ENCODE measurements around the gene SPDYE6.
"Not testable (repeated sequence)": the region's sequence is repeated elsewhere in the genome, so short reads cannot be mapped to it uniquely, and the experiment has no call there.

SPDYE6 gene

DNA sequence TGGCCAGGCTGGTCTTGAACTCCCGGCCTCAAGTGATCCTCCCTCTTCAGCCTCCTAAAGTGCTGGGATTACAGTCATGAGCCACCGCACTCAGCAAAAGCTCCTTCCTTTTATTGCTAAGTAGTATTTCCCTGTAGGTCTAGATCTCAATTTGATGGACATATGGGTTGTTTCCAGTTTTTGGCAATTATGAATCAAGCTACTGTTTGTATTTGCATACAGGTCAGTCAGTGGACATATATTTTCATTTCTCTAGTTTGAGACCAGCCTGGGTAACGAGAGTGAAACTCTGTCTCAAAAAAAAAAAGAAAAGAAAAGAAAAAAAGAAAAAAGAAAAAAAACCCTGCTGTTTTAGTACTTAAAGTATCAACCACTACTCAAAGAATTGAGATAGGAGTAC is 33.6 kb upstream of the SPDYE6 start:
- DNase-seq: no peak
- Histone ChIP-seq H3K27me3 (no peaks in the 10 kb centered on the region), H3K9me3 (no peaks in the 10 kb centered on the region), H3K36me3 (peaks cover 17% of the 10 kb centered on the region), H3K4me3 (ENCODE audit: low read depth, low read length) (no peak overlapping the region), H3K4me1 (no peaks in the 10 kb centered on the region)
- TF ChIP-seq, protein P1, sequence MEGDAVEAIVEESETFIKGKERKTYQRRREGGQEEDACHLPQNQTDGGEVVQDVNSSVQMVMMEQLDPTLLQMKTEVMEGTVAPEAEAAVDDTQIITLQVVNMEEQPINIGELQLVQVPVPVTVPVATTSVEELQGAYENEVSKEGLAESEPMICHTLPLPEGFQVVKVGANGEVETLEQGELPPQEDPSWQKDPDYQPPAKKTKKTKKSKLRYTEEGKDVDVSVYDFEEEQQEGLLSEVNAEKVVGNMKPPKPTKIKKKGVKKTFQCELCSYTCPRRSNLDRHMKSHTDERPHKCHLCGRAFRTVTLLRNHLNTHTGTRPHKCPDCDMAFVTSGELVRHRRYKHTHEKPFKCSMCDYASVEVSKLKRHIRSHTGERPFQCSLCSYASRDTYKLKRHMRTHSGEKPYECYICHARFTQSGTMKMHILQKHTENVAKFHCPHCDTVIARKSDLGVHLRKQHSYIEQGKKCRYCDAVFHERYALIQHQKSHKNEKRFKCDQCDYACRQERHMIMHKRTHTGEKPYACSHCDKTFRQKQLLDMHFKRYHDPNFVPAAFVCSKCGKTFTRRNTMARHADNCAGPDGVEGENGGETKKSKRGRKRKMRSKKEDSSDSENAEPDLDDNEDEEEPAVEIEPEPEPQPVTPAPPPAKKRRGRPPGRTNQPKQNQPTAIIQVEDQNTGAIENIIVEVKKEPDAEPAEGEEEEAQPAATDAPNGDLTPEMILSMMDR (IDR thresholded peaks at IDR 0.05; ENCODE audit: low read depth, low read length): no peak

DNA sequence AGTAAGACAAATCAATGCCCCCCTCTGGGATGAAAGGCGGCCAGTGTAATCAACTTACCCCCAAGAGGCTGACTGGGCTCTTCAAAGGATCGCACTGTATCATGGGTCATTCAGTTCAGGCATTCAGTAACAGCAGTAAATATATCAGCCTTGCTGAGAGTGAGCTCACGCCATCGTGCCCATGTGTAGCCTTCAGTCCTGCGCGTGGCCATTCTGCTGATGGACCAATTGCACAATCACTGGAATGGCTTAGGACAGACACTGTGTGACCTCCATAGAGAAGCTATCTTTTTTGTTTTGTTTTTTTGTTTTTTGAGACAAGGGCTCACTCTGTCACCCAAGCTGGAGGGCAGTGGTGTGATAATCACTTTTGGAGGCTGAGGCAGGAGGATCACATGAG is 30.8 kb upstream of the SPDYE6 start:
- Histone ChIP-seq H3K4me1 (no peaks in the 10 kb centered on the region), H3K4me3 (ENCODE audit: low read depth, low read length) (no peak overlapping the region), H3K9me3 (no peaks in the 10 kb centered on the region), H3K36me3 (peaks cover 21% of the 10 kb centered on the region), H3K27me3 (no peaks in the 10 kb centered on the region)
- DNase-seq: no peak
- TF ChIP-seq, protein P1 (IDR thresholded peaks at IDR 0.05; ENCODE audit: low read depth, low read length): no peak

DNA sequence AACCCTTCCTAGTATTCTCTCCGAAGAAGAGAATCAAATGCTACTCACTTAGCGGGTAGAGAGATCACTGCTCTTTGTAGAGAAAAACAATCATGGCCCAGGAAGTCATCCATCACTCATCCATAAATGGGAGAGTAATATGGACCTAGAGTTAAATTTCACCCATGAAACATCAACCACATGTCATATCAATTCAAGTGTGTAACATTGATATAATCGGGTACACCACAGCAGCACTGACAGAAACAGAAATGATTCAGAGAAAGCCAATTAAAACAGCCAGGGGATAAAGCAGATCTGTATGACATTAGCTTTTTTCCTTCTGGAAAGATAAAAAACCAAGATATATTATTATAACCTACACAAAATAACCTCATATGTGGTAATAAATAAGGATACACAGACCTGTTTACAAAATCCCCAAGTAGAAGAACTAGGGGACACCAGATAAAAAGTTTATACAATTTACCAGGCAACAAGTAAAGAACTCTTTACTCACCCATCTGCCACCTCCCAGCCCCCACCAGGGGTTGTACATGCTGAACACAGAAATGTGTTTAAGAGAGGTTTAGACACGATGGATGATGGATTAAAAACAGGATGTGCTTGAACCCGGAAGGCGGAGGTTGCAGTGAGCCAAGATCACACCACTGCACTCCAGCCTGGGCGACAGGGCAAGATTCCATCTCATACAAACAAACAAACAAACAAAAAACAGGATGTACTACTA is 25.6 kb upstream of the SPDYE6 start:
- H3K4me1 ChIP-seq; DNase-seq; H3K9me3 ChIP-seq; H3K4me3 ChIP-seq (ENCODE audit: low read depth, low read length); H3K27me3 ChIP-seq: not testable (repeated sequence)
- peaks cover 25% of the 10 kb centered on the region for H3K36me3 ChIP-seq

GRCh38 chr7:102380837-102381236 is 24.6 kb upstream of the SPDYE6 start:
- not testable (repeated sequence) for H3K4me3 ChIP-seq (ENCODE audit: low read depth, low read length); DNase-seq; H3K9me3 ChIP-seq; H3K27me3 ChIP-seq; H3K4me1 ChIP-seq
- peaks cover 23% of the 10 kb centered on the region for H3K36me3 ChIP-seq

- DNase-seq: no peak
- H3K27me3 ChIP-seq: no peaks in the 10 kb centered on the region
- H3K9me3 ChIP-seq: no peaks in the 10 kb centered on the region
- H3K4me3 ChIP-seq (ENCODE audit: low read depth, low read length): no peak overlapping the region
- TF ChIP-seq, protein P1 (IDR thresholded peaks at IDR 0.05; ENCODE audit: low read depth, low read length): no peak
- H3K4me1 ChIP-seq: no peaks in the 10 kb centered on the region; the same call in 1 of the 2 replicates
- peaks cover 18% of the 10 kb centered on the region for H3K36me3 ChIP-seq
Observed at GRCh38 chr7:102376964-102377466, 20.8 kb upstream of the SPDYE6 start.

DNA sequence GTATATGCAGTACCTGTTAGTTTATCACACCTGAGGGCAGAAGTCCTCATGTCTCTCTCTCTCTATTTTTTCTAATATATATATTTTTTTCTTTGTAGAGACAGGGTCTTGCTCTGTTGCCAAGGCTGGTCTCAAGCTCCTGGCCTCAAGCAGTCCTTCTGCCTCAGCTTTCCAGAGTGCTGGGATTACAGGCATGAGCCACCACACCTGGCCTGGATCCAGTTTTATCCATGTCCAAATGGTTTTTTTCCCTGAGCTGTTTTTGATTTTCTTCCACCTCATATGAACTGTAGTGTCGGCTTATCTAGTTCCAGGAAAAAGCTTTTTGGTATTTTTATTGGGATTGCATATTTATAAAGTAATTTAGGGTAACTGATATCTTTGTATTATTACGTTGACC is 16.6 kb upstream of the SPDYE6 start:
- not testable (repeated sequence) for H3K4me1 ChIP-seq; DNase-seq; H3K4me3 ChIP-seq (ENCODE audit: low read depth, low read length); H3K9me3 ChIP-seq; H3K27me3 ChIP-seq
- H3K36me3 ChIP-seq: peaks cover 10% of the 10 kb centered on the region

DNA sequence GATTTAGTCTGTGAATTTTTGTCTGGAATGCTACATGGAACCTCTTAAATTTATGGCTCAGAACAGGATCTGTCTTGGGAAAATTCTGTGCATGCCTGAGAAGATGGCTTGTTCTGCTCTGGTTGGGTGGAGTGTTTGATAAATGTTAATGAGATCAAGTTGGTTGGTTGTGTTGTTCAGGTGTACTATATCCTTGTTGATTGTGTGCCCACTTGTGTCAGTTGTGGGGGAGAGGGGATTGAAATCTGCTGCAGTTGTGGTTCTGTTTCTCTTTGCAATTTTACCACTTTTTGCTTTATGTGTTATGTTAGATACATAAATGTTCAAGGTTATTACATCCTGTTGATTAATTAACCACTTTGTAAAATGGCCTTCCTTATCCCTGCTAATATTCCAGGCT is 13.8 kb upstream of the SPDYE6 start:
- not testable (repeated sequence) for DNase-seq; H3K27me3 ChIP-seq; H3K4me1 ChIP-seq; H3K36me3 ChIP-seq; H3K9me3 ChIP-seq; H3K4me3 ChIP-seq (ENCODE audit: low read depth, low read length)

GRCh38 chr7:102365390-102365789 is 9.1 kb upstream of the SPDYE6 start:
- H3K27me3 ChIP-seq; DNase-seq; H3K4me3 ChIP-seq (ENCODE audit: low read depth, low read length); H3K4me1 ChIP-seq; H3K36me3 ChIP-seq; H3K9me3 ChIP-seq: not testable (repeated sequence)

GRCh38 chr7:102364394-102364886 is 8.2 kb upstream of the SPDYE6 start:
- DNase-seq, H3K9me3 ChIP-seq, H3K36me3 ChIP-seq, H3K27me3 ChIP-seq, H3K4me1 ChIP-seq: not testable (repeated sequence)
- H3K4me3 ChIP-seq (ENCODE audit: low read depth, low read length): peak overlapping the region; percentile 67
